Measurements from ENCODE around the gene PIAS1. TPM values are rescaled to one million over a fixed set of nuclear protein-coding genes. Genes with fewer than 3 reads are reported as not detected.

The PIAS1 gene
- total RNA-seq, 2 donors from 2014 or later: 31.3 to 42.7 TPM

DNA sequence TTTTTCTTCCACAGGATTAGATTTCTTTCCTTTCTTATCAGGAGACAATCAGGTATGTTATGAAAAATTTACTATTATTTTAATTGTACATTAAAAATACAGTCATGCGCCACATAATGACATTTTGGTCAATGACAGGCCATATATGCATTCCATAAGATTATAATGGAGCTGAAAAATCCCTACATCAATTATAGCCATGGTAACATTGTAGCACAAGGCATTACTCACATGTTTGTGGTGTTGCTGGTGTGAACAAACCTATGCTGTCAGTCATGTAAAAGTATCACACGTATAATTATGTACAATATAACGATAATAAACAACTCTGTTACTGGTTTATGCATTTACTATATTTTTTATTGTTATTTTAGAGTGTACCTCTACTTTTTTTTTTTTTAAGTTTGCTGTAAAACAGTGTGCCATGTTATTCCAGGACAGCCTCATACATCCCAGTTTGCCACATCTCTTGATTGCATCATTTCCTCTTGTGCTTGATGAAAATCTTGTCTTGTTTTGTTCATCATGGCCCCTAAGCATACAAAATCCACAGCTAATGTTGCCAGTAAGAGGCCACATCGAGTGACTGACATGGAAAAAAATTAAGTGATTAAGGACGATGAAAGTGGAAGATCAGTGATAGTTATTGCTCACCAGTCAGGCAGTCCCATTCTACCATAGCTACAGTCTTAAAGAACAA is 129.7 kb downstream of the PIAS1 start:
- Mint-ChIP-seq H3K9me3 (no peaks in the 10 kb centered on the region), H3K4me1 (peaks cover 6% of the 10 kb centered on the region), H3K27ac (no peak overlapping the region), H3K4me3 (no peak overlapping the region), H3K36me3 (ENCODE audit: low read depth) (peaks cover 90% of the 10 kb centered on the region), H3K27me3 (no peaks in the 10 kb centered on the region)
- ATAC-seq (replicated peaks): no peak

DNA sequence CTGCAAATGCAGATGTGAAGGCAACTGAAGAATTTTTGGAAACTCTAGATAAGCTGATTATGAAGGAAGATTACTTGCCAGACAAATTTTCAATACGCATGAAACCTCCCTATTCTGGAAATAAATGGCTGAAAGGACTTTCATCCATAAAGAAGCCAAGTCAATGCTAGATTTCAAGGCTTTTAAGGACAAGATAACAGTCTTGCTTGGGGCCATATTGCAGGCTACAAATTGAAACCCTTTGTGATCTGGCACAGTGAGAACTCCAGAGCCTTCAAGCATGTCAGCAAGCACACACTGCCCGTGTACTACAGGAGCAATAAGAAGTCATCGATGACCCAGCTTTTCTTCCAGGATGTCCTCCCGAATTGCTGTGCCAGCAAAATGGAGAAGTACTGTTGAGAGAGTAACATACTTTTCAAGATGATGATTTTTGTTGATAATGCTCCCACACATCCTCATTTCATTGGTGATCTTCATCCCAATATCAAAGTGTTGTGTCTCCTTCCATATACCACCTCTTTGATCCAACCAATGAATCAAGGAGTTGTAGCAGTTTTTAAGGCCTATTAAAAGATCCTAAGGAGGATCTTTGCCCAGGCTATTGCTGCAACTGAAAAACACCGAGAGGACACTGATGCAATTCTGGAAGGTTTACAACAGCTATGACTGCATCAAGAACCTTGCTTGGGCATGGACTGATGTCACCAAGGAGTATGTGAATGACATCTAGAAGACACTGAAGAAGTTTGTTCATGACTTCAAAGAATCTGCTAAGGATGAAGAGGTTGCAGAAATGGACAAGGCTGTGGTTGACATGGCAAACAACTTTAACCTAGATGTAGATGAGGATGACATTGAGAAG is 130.7 kb downstream of the PIAS1 start:
- Mint-ChIP-seq H3K27ac (no peak overlapping the region), H3K9me3 (no peaks in the 10 kb centered on the region), H3K36me3 (ENCODE audit: low read depth) (peaks cover 90% of the 10 kb centered on the region), H3K4me3 (no peak overlapping the region), H3K4me1 (peaks cover 10% of the 10 kb centered on the region), H3K27me3 (no peaks in the 10 kb centered on the region)
- ATAC-seq (replicated peaks): no peak

DNA sequence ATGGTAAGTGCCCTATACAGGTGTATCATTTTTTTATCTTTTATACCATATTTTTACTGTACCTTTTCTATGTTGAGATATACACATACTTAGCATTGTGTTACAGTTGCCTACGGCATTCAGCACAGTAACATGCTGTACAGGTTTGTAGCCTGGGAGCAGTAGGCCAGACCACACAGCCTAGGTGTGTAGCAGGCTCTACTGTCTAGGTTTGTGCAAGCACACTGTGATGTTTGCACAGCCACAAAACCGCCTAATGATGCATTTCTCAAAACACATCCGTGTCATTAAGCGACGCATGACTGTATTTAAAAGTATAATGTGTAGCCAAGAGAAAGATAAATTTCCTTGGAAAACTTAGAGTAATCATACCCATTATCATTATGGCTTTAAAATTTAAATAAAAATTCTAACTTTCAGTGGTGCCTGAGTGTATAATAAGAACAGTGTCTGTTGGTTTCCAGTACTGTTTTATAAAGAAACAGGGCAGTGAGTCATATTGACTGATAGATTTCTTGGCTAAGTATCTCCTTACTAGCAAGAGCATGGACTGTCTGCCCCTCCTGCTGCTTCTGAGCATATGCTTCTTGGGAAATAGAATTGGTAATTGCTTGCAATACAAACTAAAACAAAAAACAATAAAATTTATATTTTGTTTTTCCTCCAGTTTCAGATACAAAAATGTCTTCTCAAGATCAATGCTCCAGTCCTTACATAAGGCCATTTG is 132.7 kb downstream of the PIAS1 start:
- Mint-ChIP-seq H3K27ac (no peak overlapping the region), H3K27me3 (no peaks in the 10 kb centered on the region), H3K36me3 (ENCODE audit: low read depth) (peaks cover 86% of the 10 kb centered on the region), H3K4me1 (peaks cover 10% of the 10 kb centered on the region), H3K4me3 (no peak overlapping the region), H3K9me3 (no peaks in the 10 kb centered on the region)
- peak; percentile 26 for ATAC-seq (replicated peaks)

DNA sequence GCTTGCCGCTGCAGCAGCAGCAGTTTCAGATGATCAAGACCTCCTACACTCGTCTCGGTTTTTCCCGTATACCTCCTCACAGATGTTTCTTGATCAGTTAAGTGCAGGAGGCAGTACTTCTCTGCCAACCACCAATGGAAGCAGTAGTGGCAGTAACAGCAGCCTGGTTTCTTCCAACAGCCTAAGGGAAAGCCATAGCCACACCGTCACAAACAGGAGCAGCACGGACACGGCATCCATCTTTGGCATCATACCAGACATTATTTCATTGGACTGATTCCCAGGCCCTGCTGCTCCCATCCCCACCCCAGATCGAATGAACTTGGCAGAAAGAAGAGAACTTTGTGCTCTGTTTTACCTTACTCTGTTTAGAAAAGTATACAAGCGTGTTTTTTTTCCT is 133.4 kb downstream of the PIAS1 start:
- ATAC-seq (replicated peaks): no peak
- Mint-ChIP-seq H3K9me3 (no peaks in the 10 kb centered on the region), H3K36me3 (ENCODE audit: low read depth) (peaks cover 87% of the 10 kb centered on the region), H3K27me3 (no peaks in the 10 kb centered on the region), H3K27ac (peak overlapping the region; percentile 16), H3K4me3 (no peak overlapping the region), H3K4me1 (peaks cover 10% of the 10 kb centered on the region)

DNA sequence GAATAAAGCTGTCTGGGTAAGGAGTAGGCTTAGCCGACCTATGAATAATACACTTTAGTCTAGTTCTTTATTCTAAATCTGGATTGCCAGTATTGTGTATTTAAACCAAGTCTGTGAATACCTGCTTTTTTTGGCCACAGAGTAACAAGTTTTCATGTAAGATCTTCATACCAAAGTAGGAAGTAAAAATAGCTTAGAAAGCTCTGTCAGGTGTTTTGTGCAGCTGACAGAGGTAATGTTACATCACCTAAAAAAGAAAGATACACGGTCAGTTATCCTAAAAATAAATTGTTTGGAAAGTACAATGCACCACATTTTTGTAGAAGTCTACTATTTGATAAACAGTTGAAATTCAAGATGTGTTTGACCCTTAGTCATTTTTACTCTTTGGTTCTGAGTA is 134.5 kb downstream of the PIAS1 start:
- Mint-ChIP-seq H3K27ac (peak overlapping the region; percentile 61), H3K4me3 (no peak overlapping the region), H3K36me3 (ENCODE audit: low read depth) (peaks cover 87% of the 10 kb centered on the region), H3K4me1 (peaks cover 10% of the 10 kb centered on the region), H3K9me3 (no peaks in the 10 kb centered on the region), H3K27me3 (no peaks in the 10 kb centered on the region)
- no peak for ATAC-seq (replicated peaks)

DNA sequence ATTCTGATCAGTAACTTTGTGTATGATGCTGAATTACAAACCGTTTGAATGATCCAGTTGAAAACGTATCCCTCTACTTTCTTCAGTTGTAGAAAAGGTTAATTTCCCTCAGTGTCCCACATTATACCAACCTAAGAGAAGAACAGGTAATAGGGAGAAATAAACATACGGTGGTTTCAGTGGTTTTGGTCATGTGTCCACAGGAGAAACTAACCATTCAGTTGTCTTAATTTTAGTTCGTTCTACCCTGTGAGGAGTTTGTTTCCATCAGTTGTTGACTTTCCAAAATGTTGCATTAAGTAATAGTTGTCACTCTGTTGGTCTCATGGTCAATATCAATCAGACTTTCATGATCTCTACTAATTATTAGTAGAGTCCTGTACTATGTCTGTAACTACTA is 135.9 kb downstream of the PIAS1 start:
- no peaks in the 10 kb centered on the region for H3K27me3 Mint-ChIP-seq
- ATAC-seq (replicated peaks): no peak
- peaks cover 85% of the 10 kb centered on the region for H3K36me3 Mint-ChIP-seq (ENCODE audit: low read depth)
- no peaks in the 10 kb centered on the region for H3K9me3 Mint-ChIP-seq
- H3K4me3 Mint-ChIP-seq: no peak overlapping the region
- H3K4me1 Mint-ChIP-seq: peaks cover 10% of the 10 kb centered on the region
- no peak overlapping the region for H3K27ac Mint-ChIP-seq

DNA sequence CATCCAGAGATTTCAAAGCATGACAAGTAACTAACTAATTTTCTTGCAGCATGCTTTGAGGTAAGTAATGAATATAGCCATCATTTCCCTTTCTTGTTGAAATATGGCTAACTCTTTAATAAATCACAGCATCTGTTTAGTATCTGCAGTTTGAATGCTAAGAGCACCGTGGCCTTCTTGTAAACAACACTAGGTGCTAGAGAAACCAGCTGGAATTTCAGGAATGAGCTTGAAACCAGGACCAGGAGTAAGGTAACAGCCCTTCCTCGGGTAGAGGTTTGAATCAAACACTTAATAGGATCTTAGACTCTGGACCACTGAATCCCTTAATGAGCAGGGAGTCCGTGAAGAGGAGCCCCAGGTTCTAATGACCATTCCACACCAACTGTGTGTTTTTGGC is 137.4 kb downstream of the PIAS1 start:
- peaks cover 78% of the 10 kb centered on the region for H3K36me3 Mint-ChIP-seq (ENCODE audit: low read depth)
- ATAC-seq (replicated peaks): no peak
- H3K9me3 Mint-ChIP-seq: no peaks in the 10 kb centered on the region
- H3K27ac Mint-ChIP-seq: no peak overlapping the region
- H3K27me3 Mint-ChIP-seq: no peaks in the 10 kb centered on the region
- H3K4me1 Mint-ChIP-seq: peaks cover 10% of the 10 kb centered on the region
- H3K4me3 Mint-ChIP-seq: no peak overlapping the region

DNA sequence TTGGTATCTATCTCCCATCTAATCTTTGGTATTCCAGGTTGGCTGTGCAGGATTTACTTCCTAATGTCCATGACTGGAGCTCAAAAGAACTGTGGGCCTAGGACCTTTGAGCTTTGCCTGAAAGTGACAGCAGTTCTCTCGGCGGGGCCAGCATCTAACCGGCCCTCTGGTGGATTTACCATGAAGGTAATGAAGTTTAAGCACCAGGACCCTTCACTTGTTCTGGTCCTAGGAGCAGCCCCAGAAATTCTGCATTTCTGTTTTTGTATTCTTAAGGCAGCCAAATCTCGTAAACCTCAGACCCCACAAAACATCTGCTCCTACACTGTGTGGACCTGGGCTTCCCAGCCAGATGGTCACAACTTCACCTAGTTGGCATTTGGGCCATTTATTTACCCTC is 138.0 kb downstream of the PIAS1 start:
- Mint-ChIP-seq H3K27me3 (no peaks in the 10 kb centered on the region), H3K9me3 (no peaks in the 10 kb centered on the region), H3K27ac (no peak overlapping the region), H3K36me3 (ENCODE audit: low read depth) (peaks cover 78% of the 10 kb centered on the region), H3K4me1 (peaks cover 10% of the 10 kb centered on the region), H3K4me3 (no peak overlapping the region)
- no peak for ATAC-seq (replicated peaks)

DNA sequence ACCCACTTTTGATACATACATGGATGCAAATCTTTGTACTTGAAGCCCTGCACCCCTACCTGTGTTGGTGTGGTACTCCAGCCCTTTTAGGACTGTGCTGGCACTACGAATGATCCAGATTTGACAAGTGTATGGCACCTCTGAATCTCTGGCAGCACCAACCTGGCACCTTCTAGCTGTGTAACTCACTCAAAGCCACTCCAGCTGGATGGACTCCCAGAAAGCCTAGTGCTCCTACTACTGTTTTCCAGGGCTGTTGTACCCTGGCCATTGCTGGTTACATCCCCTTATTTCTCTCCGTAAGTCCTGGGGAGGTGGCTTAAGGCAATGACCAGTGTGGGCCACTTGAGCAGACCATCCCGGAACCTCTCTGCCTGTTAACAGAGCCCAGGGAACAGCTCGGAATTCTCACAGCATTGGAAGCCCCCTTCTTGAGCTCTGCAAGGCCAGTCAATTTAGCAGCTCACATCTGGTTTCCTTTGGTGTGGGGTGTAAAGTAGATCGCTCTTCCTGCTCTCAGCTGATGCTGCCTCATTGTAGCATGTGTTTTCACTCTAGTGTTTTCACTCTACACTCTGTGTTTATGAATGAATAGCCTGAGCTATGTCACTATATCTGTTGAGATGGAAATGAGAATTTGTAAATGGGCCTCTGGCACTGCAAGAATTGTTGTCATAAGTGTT is 138.8 kb downstream of the PIAS1 start:
- ATAC-seq (replicated peaks): no peak

DNA sequence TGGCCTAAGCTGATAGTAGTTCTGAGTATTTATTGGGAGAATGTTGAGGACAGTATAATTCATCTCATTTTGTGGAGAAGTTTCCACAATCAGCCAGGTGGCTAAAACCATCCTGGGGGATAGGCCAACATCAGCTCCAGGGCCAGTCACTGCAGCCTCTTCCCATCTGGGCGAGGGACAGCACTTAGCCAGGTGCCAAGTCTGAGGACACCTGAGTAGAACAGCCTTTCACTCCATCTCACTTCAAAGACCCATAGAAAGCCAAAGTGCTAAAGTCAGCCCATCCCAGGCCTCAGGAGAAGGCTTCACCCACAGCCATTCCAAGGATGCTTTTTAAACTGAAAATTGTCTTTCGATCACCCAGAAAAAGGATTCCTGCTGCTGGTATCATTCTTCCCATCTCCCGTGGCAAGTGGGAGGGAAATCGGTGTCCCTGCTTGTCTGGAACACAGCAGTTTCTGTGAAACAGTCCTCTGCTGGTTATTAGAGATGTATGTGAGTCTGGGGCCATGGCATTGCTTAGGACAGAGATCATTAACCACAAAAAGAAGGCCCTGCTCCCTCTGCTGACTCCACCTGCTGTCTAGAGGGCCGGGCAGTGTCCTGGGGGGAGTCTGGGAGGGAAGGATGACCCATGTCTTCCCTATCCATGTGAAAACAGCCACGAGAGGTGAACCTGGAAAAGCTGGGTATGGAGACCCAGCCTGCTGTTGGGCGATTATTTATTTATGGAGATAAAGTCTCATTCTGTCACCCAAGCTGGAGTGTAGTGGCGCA is 141.4 kb downstream of the PIAS1 start:
- Mint-ChIP-seq H3K27ac (peak overlapping the region; percentile 46), H3K4me3 (no peak overlapping the region), H3K27me3 (no peaks in the 10 kb centered on the region), H3K4me1 (no peaks in the 10 kb centered on the region), H3K9me3 (no peaks in the 10 kb centered on the region), H3K36me3 (ENCODE audit: low read depth) (peaks cover 49% of the 10 kb centered on the region)
- ATAC-seq (replicated peaks): no peak

More for the DNA sequence above, 138.8 kb downstream of the PIAS1 start:
- Mint-ChIP-seq H3K4me1 (peaks cover 10% of the 10 kb centered on the region), H3K27me3 (no peaks in the 10 kb centered on the region), H3K36me3 (ENCODE audit: low read depth) (peaks cover 75% of the 10 kb centered on the region), H3K9me3 (no peaks in the 10 kb centered on the region), H3K27ac (peak overlapping the region; percentile 14), H3K4me3 (no peak overlapping the region)

DNA sequence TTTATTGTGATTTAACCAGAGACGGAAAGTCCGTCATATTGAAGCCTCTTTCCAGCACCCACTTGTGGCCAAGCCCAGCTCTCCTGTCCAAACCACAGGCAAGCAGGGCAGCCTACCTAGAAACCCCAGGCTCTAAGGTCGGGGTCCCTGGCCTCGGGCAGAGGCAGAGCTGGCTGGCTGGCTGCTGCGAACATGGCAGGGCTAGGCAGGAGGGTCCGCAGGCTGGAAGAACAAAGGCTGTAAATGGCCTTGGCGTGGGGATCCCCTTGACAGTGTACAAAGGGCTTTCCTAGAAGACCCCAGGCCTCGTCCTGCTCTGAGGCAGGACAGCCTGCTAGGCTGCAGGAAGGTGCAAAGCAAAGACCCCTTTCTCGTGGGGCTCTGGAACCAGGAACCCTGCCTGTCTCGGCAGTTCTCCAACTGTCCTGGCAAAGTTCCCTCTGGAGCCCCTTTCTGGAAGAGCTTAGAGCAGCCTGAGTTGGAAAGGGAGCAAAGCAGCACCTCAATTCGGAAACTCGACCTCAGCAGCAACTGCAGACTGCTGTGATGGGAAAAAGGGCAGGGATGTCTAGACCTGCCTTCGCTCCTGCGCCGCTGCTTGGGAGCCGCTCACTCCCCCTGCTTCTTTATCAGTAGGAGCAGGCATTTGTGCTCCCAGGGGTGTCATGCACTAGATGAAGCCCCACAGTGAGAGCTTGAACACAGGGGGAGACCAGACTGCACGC is 142.5 kb downstream of the PIAS1 start:
- Mint-ChIP-seq H3K27ac (no peak overlapping the region), H3K36me3 (ENCODE audit: low read depth) (peaks cover 41% of the 10 kb centered on the region)

DNA sequence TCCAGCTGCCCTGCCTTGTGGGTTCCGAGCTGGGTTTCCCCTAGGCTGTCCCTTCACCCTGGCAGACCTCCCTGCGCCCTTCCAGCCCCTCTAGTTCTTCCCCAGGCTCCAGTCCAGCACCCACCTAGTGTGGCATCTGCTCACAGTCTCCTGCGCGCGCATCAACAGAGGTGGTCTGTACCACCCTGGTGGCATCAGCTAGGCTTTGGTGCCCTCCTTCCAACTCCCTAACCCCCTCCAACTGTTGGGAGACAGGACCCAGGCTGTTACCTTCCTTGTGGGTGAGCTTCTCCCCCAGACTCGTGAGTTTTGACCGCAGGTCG is 143.0 kb downstream of the PIAS1 start:
- Mint-ChIP-seq H3K27ac (no peak overlapping the region), H3K4me3 (no peak overlapping the region), H3K27me3 (no peaks in the 10 kb centered on the region), H3K36me3 (ENCODE audit: low read depth) (peaks cover 36% of the 10 kb centered on the region), H3K4me1 (peaks cover 6% of the 10 kb centered on the region), H3K9me3 (no peaks in the 10 kb centered on the region)
- no peak for ATAC-seq (replicated peaks)

More for the DNA sequence above, 142.5 kb downstream of the PIAS1 start:
- Mint-ChIP-seq H3K4me1 (peaks cover 2% of the 10 kb centered on the region), H3K4me3 (no peak overlapping the region), H3K9me3 (no peaks in the 10 kb centered on the region), H3K27me3 (no peaks in the 10 kb centered on the region)
- ATAC-seq (replicated peaks): no peak

DNA sequence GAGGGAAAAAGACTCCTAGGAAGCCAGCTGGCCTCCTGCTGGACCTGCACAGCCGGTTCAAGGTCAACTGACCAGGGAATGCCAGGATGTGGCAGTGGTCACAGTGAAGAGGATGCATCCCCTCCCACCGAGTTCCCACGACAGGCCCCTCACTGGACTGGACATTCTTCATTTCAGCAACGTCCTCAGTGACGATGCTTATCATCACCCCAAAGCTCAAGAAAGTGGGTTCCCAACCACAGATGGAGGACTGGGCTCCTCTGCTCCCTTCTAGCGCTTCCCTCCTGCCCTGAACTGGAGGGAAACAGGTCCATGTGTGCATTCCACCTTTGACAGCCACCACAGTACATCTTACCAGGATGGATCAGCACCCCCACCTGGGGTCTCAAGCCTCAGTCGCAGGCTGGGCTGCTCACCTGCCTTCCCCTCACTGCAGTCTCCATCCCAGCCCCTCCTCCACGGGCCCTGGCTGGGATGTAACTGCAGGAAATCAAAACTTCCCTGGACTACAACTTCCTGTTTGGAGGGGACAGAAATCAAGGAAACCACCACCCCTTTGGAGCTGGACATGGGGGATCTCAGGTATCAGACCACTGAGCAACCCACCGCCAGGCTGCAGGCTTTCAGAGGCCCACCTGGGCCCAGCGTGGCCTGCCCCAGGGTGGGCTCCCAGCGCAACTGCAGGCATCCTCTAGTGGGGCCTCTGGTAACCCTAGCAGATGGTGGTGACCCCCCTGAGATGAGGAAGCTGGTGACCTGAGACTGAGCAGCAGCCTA is 143.7 kb downstream of the PIAS1 start:
- ATAC-seq (replicated peaks): no peak
- H3K36me3 Mint-ChIP-seq (ENCODE audit: low read depth): peaks cover 29% of the 10 kb centered on the region
- H3K9me3 Mint-ChIP-seq: no peaks in the 10 kb centered on the region
- no peaks in the 10 kb centered on the region for H3K27me3 Mint-ChIP-seq
- H3K27ac Mint-ChIP-seq: no peak overlapping the region
- peaks cover 6% of the 10 kb centered on the region for H3K4me1 Mint-ChIP-seq
- no peak overlapping the region for H3K4me3 Mint-ChIP-seq

Measured in activated T-helper 17 cell treated with anti-CD3 and anti-CD28 coated beads, Interleukin-2, amount 50 U/mL, for 72 hours (primary cell).